ENCODE data around the gene IQCH.

DNA sequence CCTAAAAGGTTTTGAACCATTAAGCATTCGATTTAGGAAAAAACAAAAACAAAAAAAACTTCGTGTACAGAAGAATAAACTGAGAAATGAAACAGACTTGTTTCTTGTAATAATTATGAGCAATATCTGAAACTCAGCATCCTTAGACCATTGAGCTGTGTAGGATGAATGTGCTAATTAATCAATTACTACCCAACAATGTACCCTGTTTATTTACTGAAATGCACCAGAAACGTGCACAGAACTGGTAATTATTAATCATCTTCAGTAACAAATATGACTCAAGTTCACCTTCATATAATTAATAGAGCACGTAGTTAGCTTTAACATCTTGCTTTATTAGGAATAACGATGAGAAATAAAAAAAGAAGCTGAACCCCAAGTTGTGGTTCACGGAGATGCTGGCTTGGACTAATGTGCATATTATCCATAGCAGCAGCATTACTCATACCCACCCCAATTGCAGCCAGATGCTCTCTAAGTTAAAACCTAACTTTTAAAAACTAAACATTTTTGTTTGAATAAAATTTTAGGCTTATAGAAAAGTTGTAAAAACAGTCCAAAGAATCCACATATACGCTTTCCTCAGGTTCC lies 256.1 kb downstream of the IQCH start:
- TF ChIP-seq, protein P1, sequence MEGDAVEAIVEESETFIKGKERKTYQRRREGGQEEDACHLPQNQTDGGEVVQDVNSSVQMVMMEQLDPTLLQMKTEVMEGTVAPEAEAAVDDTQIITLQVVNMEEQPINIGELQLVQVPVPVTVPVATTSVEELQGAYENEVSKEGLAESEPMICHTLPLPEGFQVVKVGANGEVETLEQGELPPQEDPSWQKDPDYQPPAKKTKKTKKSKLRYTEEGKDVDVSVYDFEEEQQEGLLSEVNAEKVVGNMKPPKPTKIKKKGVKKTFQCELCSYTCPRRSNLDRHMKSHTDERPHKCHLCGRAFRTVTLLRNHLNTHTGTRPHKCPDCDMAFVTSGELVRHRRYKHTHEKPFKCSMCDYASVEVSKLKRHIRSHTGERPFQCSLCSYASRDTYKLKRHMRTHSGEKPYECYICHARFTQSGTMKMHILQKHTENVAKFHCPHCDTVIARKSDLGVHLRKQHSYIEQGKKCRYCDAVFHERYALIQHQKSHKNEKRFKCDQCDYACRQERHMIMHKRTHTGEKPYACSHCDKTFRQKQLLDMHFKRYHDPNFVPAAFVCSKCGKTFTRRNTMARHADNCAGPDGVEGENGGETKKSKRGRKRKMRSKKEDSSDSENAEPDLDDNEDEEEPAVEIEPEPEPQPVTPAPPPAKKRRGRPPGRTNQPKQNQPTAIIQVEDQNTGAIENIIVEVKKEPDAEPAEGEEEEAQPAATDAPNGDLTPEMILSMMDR (IDR thresholded peaks at IDR 0.05), result no peak
- TF ChIP-seq POLR2A (IDR thresholded peaks at IDR 0.05), result no peak

Measured in thyroid gland (tissue), 4 donors.